ENCODE data around the gene CUL5. TPM values are rescaled to one million over a fixed set of nuclear protein-coding genes. Genes with fewer than 3 reads are reported as not detected.

The CUL5 gene
- polyA plus RNA-seq, 12 donors, result 27.6 to 49.1 (median 35.0) TPM; not detected in 1

Other genes starting within 250 kb of the CUL5 start
- 1 to 10 TPM in 11 of 12 donors, not detected in 1; 3.7 to 8.3 (median 5.3) TPM for gene SLC35F2, start 150.1 kb upstream of the CUL5 start, polyA plus RNA-seq (ENCODE audit: insufficient read length in 12 of 12)
- 1 to 10 TPM in 1 of 12 donors, under 1 TPM in 9, not detected in 2; 0.23 to 1.5 (median 0.43) TPM for gene RAB39A, start 80.5 kb upstream of the CUL5 start, polyA plus RNA-seq (ENCODE audit: insufficient read length in 12 of 12)
- 100 to 1,000 TPM in 1 of 12 donors, 10 to 100 TPM in 10, not detected in 1; 56.9 to 199 (median 71.1) TPM for gene ACAT1, start 112.7 kb downstream of the CUL5 start, polyA plus RNA-seq (ENCODE audit: insufficient read length in 12 of 12)
- gene NPAT, start 213.7 kb downstream of the CUL5 start, polyA plus RNA-seq (ENCODE audit: insufficient read length in 12 of 12), result 10 to 100 TPM in 5 of 12 donors, 1 to 10 TPM in 6, not detected in 1; 7.4 to 20.2 (median 8.9) TPM
- 10 to 100 TPM in 11 of 12 donors, not detected in 1; 29.6 to 79.8 (median 46.4) TPM for gene ATM, start 214.2 kb downstream of the CUL5 start, polyA plus RNA-seq (ENCODE audit: insufficient read length in 12 of 12)

Data from muscle of arm (tissue), 12 donors.